HepG2 (cell line): Measurements from ENCODE around the gene NCKAP5L. TPM values are rescaled to one million over a fixed set of nuclear protein-coding genes. Genes with fewer than 3 reads are reported as not detected.

Experiments used
- CBFB ChIP-seq: sonication (generic); formaldehyde crosslinking; IDR thresholded peaks from 2 replicates; pipeline ENCODE4 v1.4.0; 2020; ENCODE audit warnings: missing genetic modification reagents
- ELK4 ChIP-seq: sonication (generic); formaldehyde crosslinking; IDR thresholded peaks from 2 replicates; pipeline ENCODE4 v1.9.0; 2021; ENCODE audit warnings: missing genetic modification reagents, borderline replicate concordance
- EP300 ChIP-seq, 3 experiments: sonication (generic) in 1 of 3; formaldehyde crosslinking in 1 of 3; IDR thresholded peaks; 2 replicates each; pipeline versions ENCODE4 v1.5.1 to v1.6.1; 2011 to 2020; ENCODE audit warnings: low read depth in 2 of 3, low read length in 2 of 3, borderline replicate concordance in 1 of 3, improper control_type of control experiment in 1 of 3, mild to moderate bottlenecking in 1 of 3, missing genetic modification reagents in 1 of 3, moderate library complexity in 1 of 3
- KLF12 ChIP-seq: sonication (generic); formaldehyde crosslinking; IDR thresholded peaks from 2 replicates; pipeline ENCODE4 v1.4.0; 2020; ENCODE audit warnings: missing genetic modification reagents, borderline replicate concordance
- LBX2 ChIP-seq: sonication (generic); formaldehyde crosslinking; IDR thresholded peaks from 2 replicates; pipeline ENCODE4 v1.5.0; 2020; ENCODE audit warnings: missing genetic modification reagents, mild to moderate bottlenecking, borderline replicate concordance
- NBN ChIP-seq: fragments of 450-650 bp; conservative IDR thresholded peaks from 2 replicates; pipeline ENCODE4 v1.6.1; 2017
- POLR2AphosphoS2 ChIP-seq: IDR thresholded peaks from 2 replicates; pipeline ENCODE4 v1.6.1; 2011; ENCODE audit warnings: low read depth, low read length, improper control_type of control experiment
- SUZ12 ChIP-seq: fragments of 150-350 bp; IDR thresholded peaks from 2 replicates; pipeline ENCODE4 v1.6.1; 2014; ENCODE audit warnings: low read depth, low read length
- ZBTB1 ChIP-seq: sonication (generic); formaldehyde crosslinking; IDR thresholded peaks from 2 replicates; pipeline ENCODE4 v1.4.0; 2020; ENCODE audit warnings: missing genetic modification reagents, borderline replicate concordance
- ZBTB2 ChIP-seq: sonication (generic); formaldehyde crosslinking; IDR thresholded peaks from 2 replicates; pipeline ENCODE4 v1.8.0; 2022; ENCODE audit warnings: low read depth, missing genetic modification reagents
- ZFX ChIP-seq: sonication (generic); formaldehyde crosslinking; IDR thresholded peaks from 2 replicates; pipeline ENCODE4 v1.4.0; 2020; ENCODE audit warnings: mild to moderate bottlenecking, low read depth, missing genetic modification reagents, moderate library complexity
- ZNF772 ChIP-seq: sonication (generic); formaldehyde crosslinking; IDR thresholded peaks from 2 replicates; pipeline ENCODE4 v1.5.0; 2020; ENCODE audit warnings: mild to moderate bottlenecking, missing genetic modification reagents
- ZNF841 ChIP-seq: sonication (generic); formaldehyde crosslinking; IDR thresholded peaks from 2 replicates; pipeline ENCODE4 v1.8.1; 2023; ENCODE audit warnings: missing genetic modification reagents, borderline replicate concordance
- ZSCAN21 ChIP-seq: sonication (generic); formaldehyde crosslinking; IDR thresholded peaks from 2 replicates; pipeline ENCODE4 v1.8.0; 2022; ENCODE audit warnings: mild to moderate bottlenecking, missing genetic modification reagents, moderate library complexity, borderline replicate concordance
- ZUFSP ChIP-seq: sonication (generic); formaldehyde crosslinking; IDR thresholded peaks from 2 replicates; pipeline ENCODE4 v1.9.0; 2021; ENCODE audit warnings: missing genetic modification reagents, mild to moderate bottlenecking, borderline replicate concordance
- polyA plus RNA-seq, 8 experiments: library from polyadenylated mRNA; depleted of rRNA in 3 of 8; stranded (reverse) in 7 of 8; unstranded in 1 of 8; fragments of >200 nt; fragmentation: Illumina TruSeq in 4 of 8; extraction: Trizol in 4 of 8; gene quantifications; 2 replicates each; pipeline versions ENCODE4 v1.2.1 to v1.2.3, GENCODE V29; 2011 to 2016; ENCODE audit warnings: low read depth in 4 of 8, missing spikeins in 1 of 8, mixed read lengths in 1 of 8; ENCODE audit not compliant: insufficient read depth in 1 of 8
- total RNA-seq, 5 experiments: library from RNA; depleted of rRNA; stranded (reverse); fragments of >200 nt; fragmentation: Illumina TruSeq; extraction: Trizol; gene quantifications; 2 replicates each; pipeline ENCODE4 v1.2.3, GENCODE V29; 2016; ENCODE audit warnings: low read depth in 1 of 5
- TF ChIP-seq, protein P1 (sequence below): sonication (generic); formaldehyde crosslinking; conservative IDR thresholded peaks from 2 replicates; pipeline ENCODE4 v1.4.0; 2020; ENCODE audit warnings: missing genetic modification reagents
- TF ChIP-seq, protein P2 (sequence below), 2 experiments: IDR thresholded peaks; 2 replicates each; pipeline ENCODE4 v1.6.1; 2011 to 2012; ENCODE audit warnings: low read length in 2 of 2, borderline replicate concordance in 1 of 2, low read depth in 1 of 2, mild to moderate bottlenecking in 1 of 2, moderate library complexity in 1 of 2

Gene NCKAP5L
- total and polyA plus RNA-seq, 2 of the 13 experiments (the other 11 are each of a cell fraction or from before 2014, with no cell fraction given): 4.1 to 9.0 TPM

DNA sequence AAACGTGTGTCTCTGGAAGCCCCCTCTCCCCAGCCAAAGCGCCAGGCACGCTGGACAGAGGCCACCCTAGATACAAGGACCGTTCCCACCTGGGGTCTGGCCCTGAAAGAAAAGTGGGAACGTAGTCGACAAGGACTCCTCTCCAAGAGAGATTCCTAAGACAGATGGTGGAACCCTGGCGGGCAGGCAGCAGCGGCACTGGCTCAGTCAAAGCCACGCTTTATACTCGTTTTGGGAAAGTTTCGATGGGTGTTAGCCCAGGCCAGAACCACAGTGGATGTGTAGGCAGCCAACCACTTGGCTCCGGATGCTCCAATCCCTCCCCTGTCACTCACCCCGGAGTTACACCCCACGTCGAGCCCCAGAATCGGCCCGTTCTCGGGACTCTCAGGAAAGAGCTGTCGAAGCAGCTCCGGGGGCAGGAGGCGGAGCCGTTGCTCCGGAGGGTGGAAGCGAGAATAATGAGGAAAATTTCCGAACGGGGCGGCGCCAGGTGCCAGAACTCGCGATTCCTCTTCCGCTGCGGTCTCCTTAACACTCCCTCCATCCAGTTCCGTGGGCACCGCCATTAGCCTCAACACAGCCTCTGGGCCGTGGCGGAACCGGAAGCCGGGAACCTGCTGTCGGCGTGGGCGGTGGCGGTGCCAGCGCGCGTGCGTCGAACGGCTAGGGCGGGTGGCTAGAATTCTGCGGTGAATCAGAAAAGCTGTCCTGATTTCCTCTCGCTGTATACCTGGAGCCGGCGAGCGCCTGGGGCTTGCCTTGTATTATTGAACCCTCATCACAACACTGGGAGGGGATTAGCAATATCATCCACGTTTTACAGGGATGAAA is 14.5 kb upstream of the NCKAP5L start, which contains the start of gene BCDIN3D (continued):
- TF ChIP-seq ZBTB2 (CRISPR knock-in tag) (no peak), LBX2 (CRISPR knock-in tag) (peak; percentile 85; the same call in 1 of the 2 replicates), POLR2AphosphoS2 (no peak), NBN (no peak), EP300 (IDR thresholded peaks at IDR 0.05; ENCODE audit: low read depth in 2 of 2, low read length in 2 of 2) (no peak), EP300 (CRISPR knock-in tag; IDR thresholded peaks at IDR 0.05; ENCODE audit: borderline replicate concordance) (no peak), ZSCAN21 (CRISPR knock-in tag) (peak; percentile 60; the same call in 1 of the 2 replicates), ZBTB1 (no peak), KLF12 (CRISPR knock-in tag) (peak; percentile 87), ELK4 (CRISPR knock-in tag) (no peak), ZNF772 (CRISPR knock-in tag) (peak; percentile 69), ZFX (CRISPR knock-in tag) (peak; percentile 84), ZNF841 (no peak), CBFB (CRISPR knock-in tag) (no peak), ZUFSP (CRISPR knock-in tag) (no peak), SUZ12 (no peak)
- TF ChIP-seq, protein P1, sequence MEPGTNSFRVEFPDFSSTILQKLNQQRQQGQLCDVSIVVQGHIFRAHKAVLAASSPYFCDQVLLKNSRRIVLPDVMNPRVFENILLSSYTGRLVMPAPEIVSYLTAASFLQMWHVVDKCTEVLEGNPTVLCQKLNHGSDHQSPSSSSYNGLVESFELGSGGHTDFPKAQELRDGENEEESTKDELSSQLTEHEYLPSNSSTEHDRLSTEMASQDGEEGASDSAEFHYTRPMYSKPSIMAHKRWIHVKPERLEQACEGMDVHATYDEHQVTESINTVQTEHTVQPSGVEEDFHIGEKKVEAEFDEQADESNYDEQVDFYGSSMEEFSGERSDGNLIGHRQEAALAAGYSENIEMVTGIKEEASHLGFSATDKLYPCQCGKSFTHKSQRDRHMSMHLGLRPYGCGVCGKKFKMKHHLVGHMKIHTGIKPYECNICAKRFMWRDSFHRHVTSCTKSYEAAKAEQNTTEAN (CRISPR knock-in tag): no peak
- TF ChIP-seq, protein P2, sequence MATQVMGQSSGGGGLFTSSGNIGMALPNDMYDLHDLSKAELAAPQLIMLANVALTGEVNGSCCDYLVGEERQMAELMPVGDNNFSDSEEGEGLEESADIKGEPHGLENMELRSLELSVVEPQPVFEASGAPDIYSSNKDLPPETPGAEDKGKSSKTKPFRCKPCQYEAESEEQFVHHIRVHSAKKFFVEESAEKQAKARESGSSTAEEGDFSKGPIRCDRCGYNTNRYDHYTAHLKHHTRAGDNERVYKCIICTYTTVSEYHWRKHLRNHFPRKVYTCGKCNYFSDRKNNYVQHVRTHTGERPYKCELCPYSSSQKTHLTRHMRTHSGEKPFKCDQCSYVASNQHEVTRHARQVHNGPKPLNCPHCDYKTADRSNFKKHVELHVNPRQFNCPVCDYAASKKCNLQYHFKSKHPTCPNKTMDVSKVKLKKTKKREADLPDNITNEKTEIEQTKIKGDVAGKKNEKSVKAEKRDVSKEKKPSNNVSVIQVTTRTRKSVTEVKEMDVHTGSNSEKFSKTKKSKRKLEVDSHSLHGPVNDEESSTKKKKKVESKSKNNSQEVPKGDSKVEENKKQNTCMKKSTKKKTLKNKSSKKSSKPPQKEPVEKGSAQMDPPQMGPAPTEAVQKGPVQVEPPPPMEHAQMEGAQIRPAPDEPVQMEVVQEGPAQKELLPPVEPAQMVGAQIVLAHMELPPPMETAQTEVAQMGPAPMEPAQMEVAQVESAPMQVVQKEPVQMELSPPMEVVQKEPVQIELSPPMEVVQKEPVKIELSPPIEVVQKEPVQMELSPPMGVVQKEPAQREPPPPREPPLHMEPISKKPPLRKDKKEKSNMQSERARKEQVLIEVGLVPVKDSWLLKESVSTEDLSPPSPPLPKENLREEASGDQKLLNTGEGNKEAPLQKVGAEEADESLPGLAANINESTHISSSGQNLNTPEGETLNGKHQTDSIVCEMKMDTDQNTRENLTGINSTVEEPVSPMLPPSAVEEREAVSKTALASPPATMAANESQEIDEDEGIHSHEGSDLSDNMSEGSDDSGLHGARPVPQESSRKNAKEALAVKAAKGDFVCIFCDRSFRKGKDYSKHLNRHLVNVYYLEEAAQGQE (IDR thresholded peaks at IDR 0.05; ENCODE audit: borderline replicate concordance in 1 of 2, low read depth in 1 of 2, low read length in 2 of 2): peak in 1 of 2 experiments; percentile 59; a peak in 3 of 4 replicates
